ENCODE data around the gene CHD5.

- no peak for TF ChIP-seq CTCF (IDR thresholded peaks at IDR 0.05)
- no peak for TF ChIP-seq POLR2AphosphoS5 (IDR thresholded peaks at IDR 0.05; ENCODE audit: low read depth, low read length)
- no peak for TF ChIP-seq TCF7L2 (IDR thresholded peaks at IDR 0.05; ENCODE audit: low read depth, low read length)
- no peak for TF ChIP-seq SIN3A (IDR thresholded peaks at IDR 0.05; ENCODE audit: borderline replicate concordance, insufficient read depth, low read depth, low read length)
- TF ChIP-seq REST (IDR thresholded peaks at IDR 0.05; ENCODE audit: insufficient read depth in 1 of 2, low read depth in 2 of 2, low read length in 1 of 2), result no peak
These were observed 84.4 kb downstream of the CHD5 start for GRCh38 chr1:6095511-6096242.
